ELR (cell line): ENCODE measurements around the gene VPS13D.

Experiments
- DNase-seq: peaks from one replicate; pipeline ENCODE4 v3.0.0-alpha.2; 2015; ENCODE audit warnings: low read depth

Gene VPS13D

GRCh38 chr1:12339396-12339795 is 109.6 kb downstream of the VPS13D start:
- peak; percentile 4 for DNase-seq

GRCh38 chr1:12339811-12340543 is 110.1 kb downstream of the VPS13D start:
- no peak for DNase-seq

- no peak for DNase-seq
Measured at GRCh38 chr1:12340544-12340930, 110.7 kb downstream of the VPS13D start.

- DNase-seq = no peak
Measured at GRCh38 chr1:12341667-12342066, 111.8 kb downstream of the VPS13D start.

- DNase-seq = no peak
Measured at GRCh38 chr1:12342401-12343003, 112.7 kb downstream of the VPS13D start.

- DNase-seq = no peak
Measured at GRCh38 chr1:12343823-12344487, 114.1 kb downstream of the VPS13D start.

GRCh38 chr1:12344596-12345349 is 114.9 kb downstream of the VPS13D start:
- DNase-seq = no peak

- no peak for DNase-seq
Measured at GRCh38 chr1:12345350-12346217, 115.8 kb downstream of the VPS13D start.

- DNase-seq = no peak
Measured at GRCh38 chr1:12346483-12347151, 116.8 kb downstream of the VPS13D start.

- DNase-seq = no peak
Measured at GRCh38 chr1:12348113-12348512, 118.3 kb downstream of the VPS13D start.

GRCh38 chr1:12353981-12354380 is 124.2 kb downstream of the VPS13D start:
- no peak for DNase-seq

GRCh38 chr1:12356004-12356890 is 126.4 kb downstream of the VPS13D start:
- no peak for DNase-seq

- no peak for DNase-seq
Measured at GRCh38 chr1:12358499-12358898, 128.7 kb downstream of the VPS13D start.

GRCh38 chr1:12359359-12360133 is 129.7 kb downstream of the VPS13D start:
- no peak for DNase-seq

- DNase-seq = no peak
Measured at GRCh38 chr1:12368646-12369045, 138.8 kb downstream of the VPS13D start.

- DNase-seq = peak; percentile 13
Measured at GRCh38 chr1:12369258-12369657, 139.4 kb downstream of the VPS13D start.

- DNase-seq = no peak
Measured at GRCh38 chr1:12370333-12370975, 140.6 kb downstream of the VPS13D start.

GRCh38 chr1:12371053-12371452 is 141.2 kb downstream of the VPS13D start:
- no peak for DNase-seq

- DNase-seq = no peak
Measured at GRCh38 chr1:12372180-12372579, 142.3 kb downstream of the VPS13D start.
